ENCODE measurements around the gene AKAP11. TPM values are rescaled to one million over a fixed set of nuclear protein-coding genes. Genes with fewer than 3 reads are reported as not detected.

The AKAP11 gene, protein sequence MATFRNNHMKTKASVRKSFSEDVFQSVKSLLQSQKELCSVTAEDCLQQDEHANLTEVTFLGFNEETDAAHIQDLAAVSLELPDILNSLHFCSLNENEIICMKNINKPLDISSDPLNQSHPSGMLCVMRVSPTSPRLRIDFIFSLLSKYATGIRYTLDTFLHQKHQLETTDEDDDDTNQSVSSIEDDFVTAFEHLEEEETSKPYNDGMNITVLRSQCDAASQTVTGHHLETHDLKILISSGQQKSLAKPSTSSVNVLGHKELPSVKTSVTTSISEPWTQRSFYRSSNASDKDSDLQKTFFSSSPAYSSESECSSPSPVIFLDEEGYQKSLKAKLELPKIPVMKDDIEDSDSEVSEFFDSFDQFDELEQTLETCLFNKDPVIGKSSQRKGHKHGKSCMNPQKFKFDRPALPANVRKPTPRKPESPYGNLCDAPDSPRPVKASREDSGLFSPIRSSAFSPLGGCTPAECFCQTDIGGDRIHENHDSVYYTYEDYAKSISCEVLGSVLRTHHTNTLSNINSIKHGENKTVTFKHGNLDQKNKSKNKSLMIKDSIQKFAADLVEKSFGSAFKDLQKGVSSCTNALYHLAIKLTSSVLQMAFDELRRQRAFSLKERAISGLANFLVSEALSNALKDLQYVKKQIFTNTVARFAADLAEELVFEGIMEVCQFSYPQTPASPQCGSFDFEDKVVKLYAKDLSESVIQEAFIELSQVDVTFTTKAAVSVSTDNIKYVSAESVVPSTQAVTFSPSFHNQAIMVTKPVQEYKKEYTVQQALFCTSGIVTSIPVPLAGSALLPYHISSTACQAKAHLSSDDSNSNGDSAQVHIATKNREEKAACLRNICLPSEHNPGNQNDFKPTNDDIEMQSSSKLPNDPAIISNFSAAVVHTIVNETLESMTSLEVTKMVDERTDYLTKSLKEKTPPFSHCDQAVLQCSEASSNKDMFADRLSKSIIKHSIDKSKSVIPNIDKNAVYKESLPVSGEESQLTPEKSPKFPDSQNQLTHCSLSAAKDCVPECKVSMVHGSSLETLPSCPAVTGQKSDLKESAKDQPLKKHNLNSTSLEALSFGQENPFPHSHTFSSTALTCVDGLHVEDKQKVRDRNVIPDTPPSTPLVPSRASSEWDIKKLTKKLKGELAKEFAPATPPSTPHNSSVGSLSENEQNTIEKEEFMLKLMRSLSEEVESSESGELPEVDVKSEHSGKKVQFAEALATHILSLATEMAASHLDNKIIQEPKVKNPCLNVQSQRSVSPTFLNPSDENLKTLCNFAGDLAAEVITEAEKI (N-terminal part only)
- 21.7 and 21.9 TPM in 2 replicates for total RNA-seq (2021; fragmentation: NEBNext Ultra II Directional; extraction: Animal tissue kit (Norgen Biotek cat#: 25700))
- polyA plus RNA-seq (2011; rRNA removed), result 2.7 and 4.5 TPM in 2 replicates
- polyA plus RNA-seq (2011; cell fraction: cytosol; rRNA removed), result 6.7 TPM
- polyA plus RNA-seq (2011; cell fraction: nucleus; rRNA removed), result 3.8 TPM
- 4.3 to 10.0 TPM (median 6.2 TPM) in 4 replicates for polyA plus RNA-seq (2012, experiment 1 of 2)
- 0.45 TPM for polyA plus RNA-seq (2012, experiment 2 of 2)
- 7.2 TPM for polyA plus RNA-seq (2013, experiment 1 of 2)
- 6.7 TPM for polyA plus RNA-seq (2013, experiment 2 of 2)
- polyA minus RNA-seq (2011; rRNA and poly(A)+ RNA removed), result 27.2 and 42.9 TPM in 2 replicates
- polyA minus RNA-seq (2011; cell fraction: cytosol; rRNA and poly(A)+ RNA removed), result 13.8 TPM
- polyA minus RNA-seq (2011; cell fraction: nucleus; rRNA and poly(A)+ RNA removed), result 37.6 TPM
- long read RNA-seq, experiment 1, partial matches to known transcripts, result 22 of 24 reads
- long read RNA-seq, experiment 1, other reads (novel, unspliced or antisense), result 2 of 24 reads
- long read RNA-seq, experiment 2, partial matches to known transcripts, result 0 of 3 reads
- long read RNA-seq, experiment 2, other reads (novel, unspliced or antisense), result 3 of 3 reads

DNA sequence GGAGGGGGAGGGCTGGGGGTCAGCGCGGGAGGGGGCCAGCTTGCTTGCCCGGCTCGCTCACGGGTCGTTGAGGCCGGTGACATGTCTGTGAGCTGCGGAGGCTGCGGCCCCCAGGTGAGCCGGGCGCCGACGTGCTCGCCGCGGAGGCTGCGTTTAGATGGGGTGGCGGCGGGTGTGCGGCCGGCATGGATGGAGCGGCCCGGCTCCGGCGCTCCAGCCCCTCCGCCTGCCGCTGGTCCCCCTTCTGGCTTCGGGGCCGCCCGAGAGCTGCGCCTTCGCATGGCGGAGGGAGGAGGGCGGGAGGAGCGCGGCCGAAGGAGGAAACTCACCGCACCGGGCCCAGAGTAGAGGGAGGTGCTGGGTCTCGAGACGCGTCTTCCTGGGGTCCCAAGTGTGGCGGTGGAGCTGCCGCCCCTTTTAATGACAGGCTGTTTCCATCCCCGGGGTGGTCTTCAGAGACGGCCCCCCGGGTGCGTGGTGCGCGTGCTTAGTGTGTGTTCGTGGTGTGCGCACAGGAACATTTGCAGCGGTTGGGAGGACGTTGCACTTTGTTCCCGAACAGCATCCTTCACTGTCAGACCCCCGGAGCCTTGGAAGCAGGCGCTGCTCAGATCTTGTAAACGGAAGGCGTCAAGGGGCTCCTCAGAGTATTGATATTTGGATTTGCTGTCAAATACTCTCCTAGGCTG lies at the start of gene AKAP11:
Gene AKAP11, plus strand, starts transcription at position 38 of the 689 bp plus-strand sequence. CDS start 14,197 bp downstream, outside the sequence.
- Histone ChIP-seq H3K79me2 (ENCODE audit: control insufficient read depth in 1 of 2, insufficient read depth in 2 of 2, low read length in 2 of 2) (peaks cover 2 to 49% of the 10 kb centered on the region in 2 experiments; a peak in 3 of 4 replicates), H3K27me3 (replicated peaks in 1 of 4; ENCODE audit: control insufficient read depth in 3 of 4, extremely low read depth in 1 of 4, insufficient read depth in 3 of 4, low read length in 3 of 4) (no peaks in the 10 kb centered on the region), H4K20me1 (replicated peaks in 1 of 2; ENCODE audit: control insufficient read depth in 1 of 2, insufficient read depth in 2 of 2, low read length in 2 of 2) (no peaks in the 10 kb centered on the region), H2BK12ac (ENCODE audit: low read depth, low read length) (no peak within 1 kb of the TSS), H4K91ac (replicated peaks; ENCODE audit: insufficient read length, low read length) (no peak within 1 kb of the TSS), H4K5ac (ENCODE audit: insufficient read length, low read depth, low read length) (no peak within 1 kb of the TSS), H3K4me3 (ENCODE audit: extremely low read depth in 1 of 4, insufficient read depth in 2 of 4, low read depth in 3 of 4, low read length in 4 of 4) (peak within 1 kb of the TSS; percentile 67 to 85 (median 78)), H3K56ac (replicated peaks; ENCODE audit: insufficient read length, low read depth, low read length) (peak within 1 kb of the TSS; percentile 32), H4K8ac (ENCODE audit: extremely low read depth, insufficient read depth, low read length) (peak within 1 kb of the TSS; percentile 91; the same call in 1 of the 2 replicates), H2BK20ac (ENCODE audit: low read length) (no peak within 1 kb of the TSS), H3K9me3 (ENCODE audit: insufficient read depth in 2 of 2, low read depth in 1 of 2, low read length in 1 of 2) (peaks cover 0 to 8% of the 10 kb centered on the region in 2 experiments; a peak in 1 of 4 replicates), H2AFZ (ENCODE audit: low read length) (peak within 1 kb of the TSS; percentile 54; the same call in 1 of the 2 replicates), H3K4ac (replicated peaks; ENCODE audit: insufficient read length, low read depth, low read length) (no peak within 1 kb of the TSS), H3K79me1 (ENCODE audit: low read depth, low read length) (peaks cover 6% of the 10 kb centered on the region; the same call in 1 of the 2 replicates), H3K23me2 (ENCODE audit: low read depth, low read length) (peaks cover 3% of the 10 kb centered on the region; the same call in 1 of the 2 replicates), H3K4me1 (replicated peaks in 1 of 4; ENCODE audit: control insufficient read depth in 3 of 4, insufficient read depth in 4 of 4, low read length in 3 of 4) (peaks cover 0 to 9% (median 4%) of the 10 kb centered on the region in 4 experiments; a peak in 3 of 7 replicates), H3K36me3 (ENCODE audit: control insufficient read depth in 2 of 4, insufficient read depth in 4 of 4, low read length in 3 of 4) (no peaks in the 10 kb centered on the region), H2BK120ac (replicated peaks; ENCODE audit: low read depth, low read length) (no peak within 1 kb of the TSS), H3K18ac (ENCODE audit: extremely low read depth, low read length) (0 out of 2 replicates have a peak within 1 kb of the TSS, but pooled peaks have one; percentile 10), H2BK5ac (ENCODE audit: low read depth, low read length) (no peak within 1 kb of the TSS; the same call in 1 of the 2 replicates), H3K23ac (ENCODE audit: insufficient read length) (no peak within 1 kb of the TSS), H3K27ac (ENCODE audit: low read depth, low read length) (peak within 1 kb of the TSS; percentile 83), H3K14ac (ENCODE audit: insufficient read length) (no peak within 1 kb of the TSS), H2AK5ac (ENCODE audit: low read depth, low read length) (no peak within 1 kb of the TSS), H2BK15ac (ENCODE audit: low read length) (0 out of 2 replicates have a peak within 1 kb of the TSS, but pooled peaks have one; percentile 53), H3K4me2 (ENCODE audit: insufficient read depth in 1 of 2, low read depth in 2 of 2, low read length in 2 of 2) (peak within 1 kb of the TSS; percentile 38 to 94), H3K9ac (replicated peaks in 1 of 4; ENCODE audit: extremely low read depth in 1 of 4, low read depth in 3 of 4, low read length in 3 of 4) (peak within 1 kb of the TSS; percentile 39 to 78 (median 63))
- ChIA-PET POLR2A (ENCODE audit: partially characterized antibody) (interaction anchor here (0.7 to 2.4 kb wide), 7 partner anchors 8 to 50 kb away, joined by 3 to 12 read pairs (median 6); no protein-coding TSS in a partner anchor), CTCF (ENCODE audit: partially characterized antibody) (interaction anchor here (0.6 to 1.5 kb wide), 5 partner anchors 13 to 225 kb away, joined by 3 to 5 read pairs (median 3); no protein-coding TSS in a partner anchor)
- WGBS, 2 experiments (ENCODE audit: extremely low coverage in 1 of 2, insufficient coverage in 1 of 2, insufficient read length in 1 of 2, insufficient replicate concordance in 2 of 2, low coverage in 1 of 2, low lambda C conversion rate in 2 of 2, missing lambda C conversion rate in 1 of 2), result 0% methylated on average over 24 of the region's 59 CpGs; no CpG with 5 or more reads in 1 of the 2 experiments
- peak in 1 of 2 experiments; percentile 73 for DNase-seq (ENCODE audit: low read depth in 1 of 2, low spot score in 2 of 2)
- FAIRE-seq, result no peak
- TF ChIP-seq SP4 (IDR thresholded peaks at IDR 0.05; ENCODE audit: low read length) (no peak), RXRA (IDR thresholded peaks at IDR 0.05; ENCODE audit: insufficient read depth, low read depth, low read length) (no peak), TEAD4 (IDR thresholded peaks at IDR 0.05; ENCODE audit: low read depth, low read length) (no peak)
